Measurements from ENCODE around the gene SBSN.

DNA sequence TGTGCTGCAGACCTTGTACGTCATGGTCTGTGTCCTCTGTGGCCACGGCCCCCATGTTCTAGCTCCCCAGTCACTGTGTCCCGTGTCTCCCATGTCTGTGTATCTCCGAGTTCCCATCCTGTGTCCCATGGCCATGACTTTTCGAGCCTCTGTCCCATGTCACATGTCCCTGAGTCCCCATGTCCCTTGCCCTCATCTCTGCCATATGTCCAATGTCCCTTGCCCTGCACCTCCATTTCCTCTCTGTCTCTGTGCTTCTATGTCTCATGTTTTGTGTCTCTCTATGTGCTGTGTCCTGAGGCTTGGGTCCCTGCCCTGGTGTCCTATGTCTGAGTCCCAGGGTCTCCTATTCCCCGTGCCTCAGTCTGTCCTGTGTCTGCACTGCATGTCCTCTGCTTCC, 33.3 kb upstream of the SBSN start:
- no peak for TF ChIP-seq GATA3 (IDR thresholded peaks at IDR 0.05; ENCODE audit: low read depth, low read length)
- no peak for TF ChIP-seq GATA2 (IDR thresholded peaks at IDR 0.05; ENCODE audit: low read depth, low read length)
